Nephron progenitor cell (in vitro differentiated cells): ENCODE data around the gene ACOT2.
"Not testable (repeated sequence)": the region's sequence is repeated elsewhere in the genome, so short reads cannot be mapped to it uniquely, and the experiment has no call there.

Experiments used
- DNase-seq: peaks from one replicate; pipeline ENCODE4 v3.0.0; 2021
- H3K27ac Mint-ChIP-seq: 2 replicates; pipeline ENCODE4 v1.8.0; 2021; ENCODE audit warnings: mild to moderate bottlenecking, moderate library complexity, mixed read lengths
- H3K27me3 Mint-ChIP-seq: 2 replicates; pipeline ENCODE4 v1.8.0; 2021; ENCODE audit warnings: mild to moderate bottlenecking, low read depth, mixed read lengths; ENCODE audit not compliant: poor library complexity
- H3K36me3 Mint-ChIP-seq: 2 replicates; pipeline ENCODE4 v1.8.0; 2021; ENCODE audit warnings: low read depth, mixed read lengths
- H3K4me1 Mint-ChIP-seq: 2 replicates; pipeline ENCODE4 v1.8.0; 2021; ENCODE audit warnings: mixed read lengths
- H3K4me3 Mint-ChIP-seq: 2 replicates; pipeline ENCODE4 v1.8.0; 2021; ENCODE audit warnings: mild to moderate bottlenecking, moderate library complexity, mixed read lengths
- H3K9me3 Mint-ChIP-seq: 2 replicates; pipeline ENCODE4 v1.8.0; 2021; ENCODE audit warnings: mild to moderate bottlenecking, moderate library complexity, mixed read lengths
- CTCF ChIP-seq: fragments of 200-600 bp; sonication (generic); IDR thresholded peaks from 2 replicates; pipeline ENCODE4 v1.5.0; 2021; ENCODE audit warnings: antibody characterized with exemption

The ACOT2 gene

GRCh38 chr14:73567358-73567757, 1.7 kb upstream of the ACOT2 start:
- peak overlapping the region; percentile 89 for H3K4me3 Mint-ChIP-seq

GRCh38 chr14:73567951-73568885, 795 bp upstream of the ACOT2 start:
- peaks cover 44% of the 10 kb centered on the region for H3K4me1 Mint-ChIP-seq
- peaks cover 15% of the 10 kb centered on the region for H3K27me3 Mint-ChIP-seq
- DNase-seq = no peak
- peak overlapping the region; percentile 89 for H3K4me3 Mint-ChIP-seq
- TF ChIP-seq CTCF = no peak
- H3K36me3 Mint-ChIP-seq = peaks cover 18% of the 10 kb centered on the region
- H3K27ac Mint-ChIP-seq = no peak overlapping the region
- H3K9me3 Mint-ChIP-seq = peaks cover 11% of the 10 kb centered on the region

More at GRCh38 chr14:73567358-73567757, 1.7 kb upstream of the ACOT2 start:
- TF ChIP-seq CTCF = no peak
- Mint-ChIP-seq H3K27me3 (peaks cover 15% of the 10 kb centered on the region), H3K9me3 (peaks cover 20% of the 10 kb centered on the region), H3K36me3 (peaks cover 21% of the 10 kb centered on the region), H3K4me1 (peaks cover 44% of the 10 kb centered on the region), H3K27ac (no peak overlapping the region)
- no peak for DNase-seq

GRCh38 chr14:73568886-73569184, 178 bp upstream of the ACOT2 start:
- Mint-ChIP-seq H3K4me1 (peaks cover 44% of the 10 kb centered on the region), H3K27ac (peak overlapping the region; percentile 94), H3K36me3 (peaks cover 23% of the 10 kb centered on the region), H3K4me3 (peak overlapping the region; percentile 89), H3K27me3 (peaks cover 15% of the 10 kb centered on the region)
- H3K9me3 Mint-ChIP-seq, DNase-seq: not testable (repeated sequence)

GRCh38 chr14:73570913-73571312, 1.9 kb downstream of the ACOT2 start:
- peaks cover 32% of the 10 kb centered on the region for H3K4me1 Mint-ChIP-seq
- peak; percentile 41 for TF ChIP-seq CTCF
- H3K36me3 Mint-ChIP-seq = peaks cover 32% of the 10 kb centered on the region
- H3K27me3 Mint-ChIP-seq = peaks cover 17% of the 10 kb centered on the region
- peak; percentile 54 for DNase-seq
- H3K4me3 Mint-ChIP-seq, H3K27ac Mint-ChIP-seq, H3K9me3 Mint-ChIP-seq: not testable (repeated sequence)

- DNase-seq, H3K9me3 Mint-ChIP-seq, H3K4me3 Mint-ChIP-seq: not testable (repeated sequence)
- Mint-ChIP-seq H3K36me3 (peaks cover 34% of the 10 kb centered on the region), H3K27ac (peak overlapping the region; percentile 75), H3K4me1 (peaks cover 20% of the 10 kb centered on the region), H3K27me3 (peaks cover 17% of the 10 kb centered on the region)
Measured at GRCh38 chr14:73573034-73573433, 4.0 kb downstream of the ACOT2 start.

- H3K27ac Mint-ChIP-seq, H3K4me3 Mint-ChIP-seq, DNase-seq, H3K9me3 Mint-ChIP-seq: not testable (repeated sequence)
- Mint-ChIP-seq H3K36me3 (peaks cover 34% of the 10 kb centered on the region), H3K27me3 (peaks cover 14% of the 10 kb centered on the region), H3K4me1 (peaks cover 13% of the 10 kb centered on the region)
Measured at GRCh38 chr14:73573740-73574139, 4.7 kb downstream of the ACOT2 start.

- H3K4me1 Mint-ChIP-seq, H3K4me3 Mint-ChIP-seq, H3K9me3 Mint-ChIP-seq, H3K27ac Mint-ChIP-seq, DNase-seq: not testable (repeated sequence)
- Mint-ChIP-seq H3K36me3 (peaks cover 34% of the 10 kb centered on the region), H3K27me3 (peaks cover 12% of the 10 kb centered on the region)
Measured at GRCh38 chr14:73574251-73574650, 5.2 kb downstream of the ACOT2 start.

GRCh38 chr14:73576391-73576790, 7.4 kb downstream of the ACOT2 start:
- TF ChIP-seq CTCF = no peak
- H3K4me1 Mint-ChIP-seq = no peaks in the 10 kb centered on the region
- no peak for DNase-seq
- no peak overlapping the region for H3K27ac Mint-ChIP-seq
- H3K36me3 Mint-ChIP-seq = peaks cover 34% of the 10 kb centered on the region
- peaks cover 4% of the 10 kb centered on the region for H3K27me3 Mint-ChIP-seq
- no peaks in the 10 kb centered on the region for H3K9me3 Mint-ChIP-seq
- no peak overlapping the region for H3K4me3 Mint-ChIP-seq

- not testable (repeated sequence) for H3K4me3 Mint-ChIP-seq, H3K27me3 Mint-ChIP-seq, H3K9me3 Mint-ChIP-seq, DNase-seq, H3K27ac Mint-ChIP-seq, H3K4me1 Mint-ChIP-seq
- H3K36me3 Mint-ChIP-seq = peaks cover 31% of the 10 kb centered on the region
Measured at GRCh38 chr14:73577214-73577613, 8.2 kb downstream of the ACOT2 start.

GRCh38 chr14:73582102-73582979, 13.3 kb downstream of the ACOT2 start:
- DNase-seq, H3K27ac Mint-ChIP-seq, H3K4me3 Mint-ChIP-seq, H3K9me3 Mint-ChIP-seq, H3K4me1 Mint-ChIP-seq, H3K36me3 Mint-ChIP-seq: not testable (repeated sequence)
- peaks cover 12% of the 10 kb centered on the region for H3K27me3 Mint-ChIP-seq
